ENCODE results near the gene AQR. TPM values are rescaled to one million over a fixed set of nuclear protein-coding genes. Genes with fewer than 3 reads are reported as not detected.

AQR gene
- total and polyA plus RNA-seq, 3 donors from 2014 or later, result 37.6 to 39.2 (median 38.5) TPM

DNA sequence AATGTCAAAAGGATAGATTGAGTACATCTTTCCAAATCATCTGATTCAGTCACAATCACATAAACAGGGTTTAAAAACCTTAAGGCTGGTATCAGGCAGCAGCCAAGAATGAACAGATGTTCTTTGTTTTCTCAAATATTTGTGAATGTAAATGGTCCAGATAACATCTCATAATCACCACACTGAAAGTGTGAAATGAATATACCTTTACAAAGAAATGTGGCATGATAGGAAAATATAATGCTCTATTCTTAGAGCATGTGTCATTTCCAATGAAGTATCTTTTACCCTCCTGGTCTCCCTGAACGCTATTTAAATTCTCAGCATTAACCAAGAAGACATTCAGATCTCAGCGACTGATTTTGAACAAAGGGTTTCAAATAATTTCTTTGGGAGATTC lies 165.4 kb downstream of the AQR start:
- H3K9me3 ChIP-seq, result no peaks in the 10 kb centered on the region
- no peak overlapping the region for H3K4me3 ChIP-seq
- no peak overlapping the region for H3K27ac ChIP-seq
- no peak for DNase-seq
- TF ChIP-seq, protein P1, sequence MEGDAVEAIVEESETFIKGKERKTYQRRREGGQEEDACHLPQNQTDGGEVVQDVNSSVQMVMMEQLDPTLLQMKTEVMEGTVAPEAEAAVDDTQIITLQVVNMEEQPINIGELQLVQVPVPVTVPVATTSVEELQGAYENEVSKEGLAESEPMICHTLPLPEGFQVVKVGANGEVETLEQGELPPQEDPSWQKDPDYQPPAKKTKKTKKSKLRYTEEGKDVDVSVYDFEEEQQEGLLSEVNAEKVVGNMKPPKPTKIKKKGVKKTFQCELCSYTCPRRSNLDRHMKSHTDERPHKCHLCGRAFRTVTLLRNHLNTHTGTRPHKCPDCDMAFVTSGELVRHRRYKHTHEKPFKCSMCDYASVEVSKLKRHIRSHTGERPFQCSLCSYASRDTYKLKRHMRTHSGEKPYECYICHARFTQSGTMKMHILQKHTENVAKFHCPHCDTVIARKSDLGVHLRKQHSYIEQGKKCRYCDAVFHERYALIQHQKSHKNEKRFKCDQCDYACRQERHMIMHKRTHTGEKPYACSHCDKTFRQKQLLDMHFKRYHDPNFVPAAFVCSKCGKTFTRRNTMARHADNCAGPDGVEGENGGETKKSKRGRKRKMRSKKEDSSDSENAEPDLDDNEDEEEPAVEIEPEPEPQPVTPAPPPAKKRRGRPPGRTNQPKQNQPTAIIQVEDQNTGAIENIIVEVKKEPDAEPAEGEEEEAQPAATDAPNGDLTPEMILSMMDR (IDR thresholded peaks at IDR 0.05), result no peak
- TF ChIP-seq POLR2A (IDR thresholded peaks at IDR 0.05), result no peak
- 70 to 78% methylated on average over 2 of the region's 2 CpGs for WGBS, 2 donors
- no peaks in the 10 kb centered on the region for H3K27me3 ChIP-seq
- no peaks in the 10 kb centered on the region for H3K36me3 ChIP-seq (ENCODE audit: low read depth, missing control alignments)
- intact Hi-C loops (cut with DNase I; ENCODE audit: low total_unique reads), result no loop called here
- no peaks in the 10 kb centered on the region for H3K4me1 ChIP-seq

DNA sequence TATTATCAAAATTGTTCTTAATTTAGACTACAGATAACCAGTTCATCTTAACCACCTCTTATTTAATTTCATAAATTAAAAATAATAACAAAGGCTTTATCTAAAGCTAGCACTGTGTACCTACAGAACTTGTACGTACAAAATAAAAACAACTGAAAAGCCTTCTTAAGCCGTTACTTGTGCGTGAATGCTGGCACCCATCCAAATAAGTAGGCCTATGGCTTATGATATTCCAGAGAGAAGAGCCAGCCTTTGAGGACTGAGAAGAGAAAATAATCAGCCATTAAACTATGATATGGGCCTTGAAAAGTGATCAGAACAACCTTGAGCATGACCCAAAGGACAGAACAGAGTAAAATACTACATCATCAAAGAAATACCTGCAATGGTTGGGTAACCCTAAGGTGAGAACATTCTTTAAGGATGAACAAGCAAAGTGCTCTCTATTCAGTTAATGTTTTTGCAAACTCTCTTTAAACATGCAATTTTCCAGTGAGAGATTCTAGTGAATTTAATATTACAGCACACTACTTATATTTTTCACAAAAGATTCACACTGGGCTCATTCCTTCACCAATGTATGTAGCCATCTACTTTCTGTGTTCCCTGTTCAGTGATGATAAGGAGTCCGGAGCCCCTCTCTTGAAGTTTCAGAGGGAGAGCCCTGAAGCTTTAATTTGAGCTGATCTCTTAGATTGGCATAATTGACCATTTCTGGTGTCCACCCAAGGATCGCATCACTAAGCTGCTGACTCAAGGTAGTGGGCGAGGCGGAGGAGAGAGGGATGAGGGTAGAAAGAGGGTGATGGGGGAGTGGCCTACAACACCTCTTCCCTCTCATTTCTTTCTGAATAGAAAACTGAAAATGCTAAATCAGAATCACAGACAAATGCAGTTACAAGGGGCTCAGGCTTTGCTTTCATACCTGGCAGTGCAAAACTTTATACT lies 166.5 kb downstream of the AQR start:
- no peak for TF ChIP-seq POLR2A (IDR thresholded peaks at IDR 0.05)
- TF ChIP-seq, protein P1 (IDR thresholded peaks at IDR 0.05), result no peak
- Histone ChIP-seq H3K36me3 (ENCODE audit: low read depth, missing control alignments) (no peaks in the 10 kb centered on the region), H3K4me3 (no peak overlapping the region), H3K27ac (no peak overlapping the region), H3K9me3 (no peaks in the 10 kb centered on the region), H3K4me1 (no peaks in the 10 kb centered on the region), H3K27me3 (no peaks in the 10 kb centered on the region)
- intact Hi-C loops (cut with DNase I; ENCODE audit: low total_unique reads), result no loop called here
- no peak for DNase-seq
- 64 to 71% methylated on average over 7 of the region's 7 CpGs for WGBS, 2 donors

DNA sequence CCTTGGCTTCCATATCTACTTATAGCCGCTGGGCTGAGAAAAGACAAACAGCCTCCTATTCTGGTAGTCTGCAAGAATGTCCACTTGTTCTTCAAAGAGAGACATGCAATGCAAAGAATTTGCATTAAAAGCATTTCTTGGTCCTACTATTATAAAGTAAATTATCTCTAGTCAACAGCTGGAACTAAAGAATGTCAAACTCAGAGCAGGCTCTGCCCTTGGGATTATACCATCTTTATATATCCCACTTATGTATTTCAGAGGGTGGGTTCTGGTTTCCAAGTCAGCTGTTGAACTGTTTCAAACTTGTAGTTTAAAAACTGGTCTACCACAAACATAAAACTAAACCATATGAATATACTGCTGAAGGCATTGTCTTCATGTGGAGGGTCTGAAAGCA lies 167.2 kb downstream of the AQR start:
- Histone ChIP-seq H3K4me3 (no peak overlapping the region), H3K27me3 (no peaks in the 10 kb centered on the region), H3K27ac (no peak overlapping the region), H3K9me3 (no peaks in the 10 kb centered on the region), H3K4me1 (no peaks in the 10 kb centered on the region), H3K36me3 (ENCODE audit: low read depth, missing control alignments) (no peaks in the 10 kb centered on the region)
- intact Hi-C loops (cut with DNase I; ENCODE audit: low total_unique reads), result no loop called here
- TF ChIP-seq, protein P1 (IDR thresholded peaks at IDR 0.05), result no peak
- no peak for TF ChIP-seq POLR2A (IDR thresholded peaks at IDR 0.05)
- 89 to 90% methylated on average over 1 of the region's 1 CpG for WGBS, 2 donors
- no peak for DNase-seq

Other genes with a start within 250 kb of the AQR start
- under 1 TPM in 1 of 2 donors, not detected in 1; 0.16 TPM for gene GJD2, start 214.7 kb downstream of the AQR start, total RNA-seq
- 0.11 TPM for gene GJD2, start 214.7 kb downstream of the AQR start, polyA plus RNA-seq (ENCODE audit: insufficient read depth, low read depth, low replicate concordance)
- gene ACTC1, start 174.2 kb downstream of the AQR start, total RNA-seq, result 1 to 10 TPM in 1 of 2 donors, under 1 TPM in 1; 0.93 to 1.2 TPM
- 31.2 TPM for gene ACTC1, start 174.2 kb downstream of the AQR start, polyA plus RNA-seq (ENCODE audit: insufficient read depth, low read depth, low replicate concordance)
- gene ZNF770, start 18.5 kb upstream of the AQR start, total RNA-seq, result 10 to 100 TPM; 27.7 to 30.2 TPM
- gene ZNF770, start 18.5 kb upstream of the AQR start, polyA plus RNA-seq (ENCODE audit: insufficient read depth, low read depth, low replicate concordance), result 17.7 TPM
- 1 to 10 TPM; 6.0 to 9.6 TPM for gene NANOGP8, start 115.6 kb upstream of the AQR start, total RNA-seq
- gene NANOGP8, start 115.6 kb upstream of the AQR start, polyA plus RNA-seq (ENCODE audit: insufficient read depth, low read depth, low replicate concordance), result 1.1 TPM